ENCODE data around the gene ALDH3B1. TPM values are rescaled to one million over a fixed set of nuclear protein-coding genes. Genes with fewer than 3 reads are reported as not detected.

ALDH3B1 gene
- total and polyA plus RNA-seq, 4 donors, result 1.6 to 7.1 (median 3.4) TPM

GRCh38 chr11:68064926-68065325 is 54.8 kb downstream of the ALDH3B1 start:
- 80% methylated on average over 2 of the region's 2 CpGs for WGBS
- no peaks in the 10 kb centered on the region for H3K4me1 ChIP-seq (ENCODE audit: control insufficient read depth in 4 of 4, insufficient read depth in 4 of 4, low read length in 3 of 4)
- no peak for DNase-seq (ENCODE audit: low spot score)
- H3K27ac ChIP-seq (ENCODE audit: low read depth in 1 of 2, low read length in 2 of 2), result no peak overlapping the region
- TF ChIP-seq JUND (IDR thresholded peaks at IDR 0.05) (no peak), CTCF (IDR thresholded peaks at IDR 0.05; ENCODE audit: low read depth, low read length, missing input control) (no peak), MAX (IDR thresholded peaks at IDR 0.05) (no peak), RXRA (IDR thresholded peaks at IDR 0.05) (no peak), REST (IDR thresholded peaks at IDR 0.05) (no peak), SP1 (IDR thresholded peaks at IDR 0.05) (no peak), GABPA (IDR thresholded peaks at IDR 0.05 in 1 of 2, conservative IDR thresholded peaks at IDR 0.05 in 1 of 2) (no peak), RAD21 (IDR thresholded peaks at IDR 0.05) (no peak), FOXA1 (IDR thresholded peaks at IDR 0.05) (no peak), YY1 (IDR thresholded peaks at IDR 0.05) (no peak), HNF4A (conservative IDR thresholded peaks at IDR 0.05) (no peak), NR2F2 (IDR thresholded peaks at IDR 0.05) (no peak), HNF4G (IDR thresholded peaks at IDR 0.05) (no peak), EGR1 (IDR thresholded peaks at IDR 0.05; ENCODE audit: low read depth in 2 of 2) (no peak), FOXA2 (IDR thresholded peaks at IDR 0.05) (no peak), TAF1 (conservative IDR thresholded peaks at IDR 0.05) (no peak), ZBTB33 (IDR thresholded peaks at IDR 0.05) (no peak)
- TF ChIP-seq, protein P1, sequence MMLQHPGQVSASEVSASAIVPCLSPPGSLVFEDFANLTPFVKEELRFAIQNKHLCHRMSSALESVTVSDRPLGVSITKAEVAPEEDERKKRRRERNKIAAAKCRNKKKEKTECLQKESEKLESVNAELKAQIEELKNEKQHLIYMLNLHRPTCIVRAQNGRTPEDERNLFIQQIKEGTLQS (IDR thresholded peaks at IDR 0.05), result no peak
- peaks cover 14 to 81% (median 50%) of the 10 kb centered on the region in 4 donors for H3K36me3 ChIP-seq (ENCODE audit: control insufficient read depth in 4 of 4, insufficient read depth in 3 of 4, low read depth in 1 of 4, low read length in 3 of 4)
- H3K4me3 ChIP-seq (ENCODE audit: low read depth in 1 of 3, low read length in 3 of 3), result no peak overlapping the region
- no peak overlapping the region for H3K9ac ChIP-seq (ENCODE audit: low read depth in 1 of 2, low read length in 2 of 2)
- no peaks in the 10 kb centered on the region for H3K9me3 ChIP-seq (ENCODE audit: control insufficient read depth in 4 of 4, low read length in 3 of 4)
- no peaks in the 10 kb centered on the region for H3K27me3 ChIP-seq (ENCODE audit: control insufficient read depth in 4 of 4, insufficient read depth in 4 of 4, low read length in 3 of 4)
